Activated CD8-positive, alpha-beta T cell treated with anti-CD3 and anti-CD28 coated beads for 36 hours (primary cell): ENCODE results near the gene XBP1. TPM values are rescaled to one million over a fixed set of nuclear protein-coding genes. Genes with fewer than 3 reads are reported as not detected.
A peak's percentile ranks its signal among the peaks of the same experiment; 100 is the strongest.

ENCODE experiments used
- ATAC-seq: fragments of 200-7000 bp; cut with Tn5 transposase; one replicate; pipeline ENCODE4 v1.10.0; 2021; ENCODE audit warnings: mild to moderate bottlenecking, moderate library complexity
- CTCF ChIA-PET: fragments of 350-600 bp; sonication (Branson Sonifier 250); formaldehyde crosslinking; loops from one replicate; lab custom pipeline; 2021; ENCODE audit warnings: antibody characterized with exemption; lab: Charles Lee
- POLR2A ChIA-PET: fragments of 350-600 bp; sonication (Branson Sonifier 250); formaldehyde crosslinking; loops from one replicate; lab custom pipeline; 2021; ENCODE audit warnings: antibody characterized with exemption; lab: Charles Lee
- DNase-seq: peaks from one replicate; pipeline ENCODE4 v3.0.0-alpha.2; 2020
- H3K27ac Mint-ChIP-seq: one replicate; pipeline ENCODE4 v1.8.0; 2021; ENCODE audit warnings: mild to moderate bottlenecking, mixed read lengths
- H3K27me3 Mint-ChIP-seq: one replicate; pipeline ENCODE4 v1.8.0; 2021; ENCODE audit warnings: mixed read lengths
- H3K36me3 Mint-ChIP-seq: one replicate; pipeline ENCODE4 v1.8.0; 2021; ENCODE audit warnings: low read depth, mixed read lengths
- H3K4me1 Mint-ChIP-seq: one replicate; pipeline ENCODE4 v1.8.0; 2021; ENCODE audit warnings: low read depth, mixed read lengths
- H3K4me3 Mint-ChIP-seq: one replicate; pipeline ENCODE4 v1.8.0; 2021; ENCODE audit warnings: mild to moderate bottlenecking, moderate library complexity, mixed read lengths
- H3K9me3 Mint-ChIP-seq: one replicate; pipeline ENCODE4 v1.8.0; 2021; ENCODE audit warnings: mixed read lengths
- CTCF ChIP-seq: fragments of 200-600 bp; IDR thresholded peaks from one replicate; pipeline ENCODE4 v1.8.0; 2022; ENCODE audit warnings: antibody characterized with exemption, mild to moderate bottlenecking
- intact Hi-C: fragments of 100-400 bp; cut with micrococcal nuclease; formaldehyde crosslinking; loops from one replicate; pipeline ENCODE4 v1.10.0; 2022
- total RNA-seq, 2 experiments: library from RNA; stranded (reverse); gene quantifications; one replicate each; pipeline ENCODE4 v1.2.3, GENCODE V29; 2021

The XBP1 gene
- total RNA-seq, 2 experiments from 2014 or later = 102 to 103 TPM

GRCh38 chr22:28822930-28823551 lies 22.7 kb upstream of the XBP1 start:
- Mint-ChIP-seq H3K27ac (peak overlapping the region; percentile 12), H3K36me3 (peaks cover 7% of the 10 kb centered on the region), H3K4me1 (peaks cover 37% of the 10 kb centered on the region), H3K4me3 (no peak overlapping the region), H3K27me3 (no peaks in the 10 kb centered on the region), H3K9me3 (no peaks in the 10 kb centered on the region)
- DNase-seq = peak; percentile 35
- intact Hi-C loops = no loop called here
- ChIA-PET CTCF (interaction anchor here (0.9 kb wide), 1 partner anchor 12 kb away, joined by 3 read pairs; no protein-coding TSS in a partner anchor), POLR2A (interaction anchor here (0.6 to 1.0 kb wide), 3 partner anchors 11 to 24 kb away, joined by 3 to 5 read pairs (median 3); no protein-coding TSS in a partner anchor)
- no peak for TF ChIP-seq CTCF
- ATAC-seq = peak; percentile 68

- TF ChIP-seq CTCF = no peak
- ATAC-seq = no peak
- CTCF ChIA-PET = interaction anchor here (5.2 kb wide), 1 partner anchor 8 kb away, joined by 33 read pairs; no protein-coding TSS in a partner anchor
- no peak for DNase-seq
- no peak overlapping the region for H3K4me3 Mint-ChIP-seq
- intact Hi-C loops = no loop called here
- no peaks in the 10 kb centered on the region for H3K27me3 Mint-ChIP-seq
- peaks cover 42% of the 10 kb centered on the region for H3K4me1 Mint-ChIP-seq
- H3K27ac Mint-ChIP-seq = no peak overlapping the region
- no peaks in the 10 kb centered on the region for H3K9me3 Mint-ChIP-seq
- peaks cover 7% of the 10 kb centered on the region for H3K36me3 Mint-ChIP-seq
- POLR2A ChIA-PET = no interaction called here
Measured at GRCh38 chr22:28821452-28821851, 21.1 kb upstream of the XBP1 start.

GRCh38 chr22:28820885-28821284 lies 20.5 kb upstream of the XBP1 start:
- H3K9me3 Mint-ChIP-seq = no peaks in the 10 kb centered on the region
- no peaks in the 10 kb centered on the region for H3K27me3 Mint-ChIP-seq
- no peak overlapping the region for H3K27ac Mint-ChIP-seq
- ATAC-seq (no peak), DNase-seq (no peak)
- no peak for TF ChIP-seq CTCF
- intact Hi-C loops = no loop called here
- ChIA-PET CTCF (interaction anchor here (5.2 kb wide), 1 partner anchor 8 kb away, joined by 33 read pairs; no protein-coding TSS in a partner anchor), POLR2A (no interaction called here)
- no peak overlapping the region for H3K4me3 Mint-ChIP-seq
- H3K36me3 Mint-ChIP-seq = peaks cover 7% of the 10 kb centered on the region
- peaks cover 42% of the 10 kb centered on the region for H3K4me1 Mint-ChIP-seq

- Mint-ChIP-seq H3K4me3 (no peak overlapping the region), H3K36me3 (peaks cover 17% of the 10 kb centered on the region), H3K4me1 (peaks cover 53% of the 10 kb centered on the region), H3K27ac (no peak overlapping the region), H3K9me3 (no peaks in the 10 kb centered on the region), H3K27me3 (no peaks in the 10 kb centered on the region)
- no peak for ATAC-seq
- TF ChIP-seq CTCF = no peak
- intact Hi-C loops = no loop called here
- ChIA-PET CTCF (interaction anchor here (0.8 to 5.2 kb wide), 5 partner anchors 10 to 219 kb away, joined by 3 to 33 read pairs (median 4); partner anchors contain the start of gene XBP1), POLR2A (interaction anchor here (1.3 to 2.2 kb wide), 2 partner anchors 20 to 25 kb away, joined by 3 to 11 read pairs; no protein-coding TSS in a partner anchor)
- DNase-seq = no peak
Measured at GRCh38 chr22:28819253-28820096, 19.1 kb upstream of the XBP1 start.
